KOPT-K1 (cell line): ENCODE measurements around the gene NKX3-2.

Source experiments
- H3K27ac ChIP-seq: fragments of 200-600 bp; sonication (generic); 2 replicates; pipeline ENCODE4 v1.5.1; 2016; ENCODE audit warnings: antibody characterized with exemption, mild to moderate bottlenecking, low read depth, low read length; ENCODE audit not compliant: poor library complexity, severe bottlenecking
- H3K36me3 ChIP-seq: fragments of 200-600 bp; sonication (generic); 2 replicates; pipeline ENCODE4 v1.5.1; 2017; ENCODE audit warnings: antibody characterized with exemption, mild to moderate bottlenecking, low read length, moderate library complexity; ENCODE audit not compliant: insufficient read depth
- H3K9me3 ChIP-seq: fragments of 200-600 bp; sonication (generic); 2 replicates; pipeline ENCODE4 v1.5.1; 2017; ENCODE audit warnings: antibody characterized with exemption, low read length, mild to moderate bottlenecking; ENCODE audit not compliant: insufficient read depth, poor library complexity, severe bottlenecking

NKX3-2 gene

GRCh38 chr4:13548984-13549546 is 4.8 kb upstream of the NKX3-2 start:
- H3K9me3 ChIP-seq = peaks cover 22% of the 10 kb centered on the region
- H3K27ac ChIP-seq = no peak overlapping the region
- no peaks in the 10 kb centered on the region for H3K36me3 ChIP-seq

DNA sequence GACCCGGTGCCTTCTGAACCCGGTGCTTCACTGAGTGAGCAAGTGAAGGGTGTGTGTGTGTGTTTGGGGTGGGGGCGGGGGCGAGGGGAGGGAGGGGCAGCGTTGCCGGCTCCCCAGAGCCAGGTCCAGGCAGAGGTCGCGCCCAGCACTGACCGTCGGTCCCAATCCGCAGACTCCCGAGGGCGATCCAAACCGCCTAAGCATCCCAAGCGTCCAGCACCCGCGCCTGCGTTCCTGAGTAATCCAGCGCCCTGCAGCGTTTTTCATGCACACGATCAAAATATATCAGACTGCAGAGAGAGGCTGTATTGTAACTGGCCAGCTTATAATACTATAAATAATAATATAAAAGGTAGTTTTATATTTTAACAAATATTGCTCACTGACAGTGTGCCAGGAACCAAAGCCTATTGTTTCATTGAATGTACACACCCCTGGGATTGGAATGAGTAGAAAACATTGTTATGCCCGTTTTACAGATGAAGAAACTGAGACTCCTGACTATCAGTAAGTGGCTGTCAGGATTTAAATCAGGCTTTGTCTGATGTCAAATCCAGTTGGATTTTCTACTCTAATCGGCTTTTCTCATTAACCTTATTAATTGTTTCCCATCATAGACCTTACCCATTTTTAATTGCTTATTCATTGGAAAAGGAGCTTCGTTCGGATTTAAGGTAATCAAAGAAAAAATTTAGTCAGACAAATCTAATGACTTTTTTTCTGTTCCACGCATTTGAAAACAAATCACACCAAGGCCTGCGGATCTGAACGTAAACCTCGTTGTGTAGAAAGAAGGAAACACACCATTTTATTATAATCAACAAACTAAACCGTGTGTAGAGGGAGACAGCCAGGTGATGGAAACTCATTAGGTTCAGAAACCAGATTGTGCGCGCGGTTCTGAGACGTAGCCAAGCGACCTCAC is 4.0 kb upstream of the NKX3-2 start:
- no peaks in the 10 kb centered on the region for H3K36me3 ChIP-seq
- H3K9me3 ChIP-seq = peaks cover 29% of the 10 kb centered on the region
- H3K27ac ChIP-seq = no peak overlapping the region

DNA sequence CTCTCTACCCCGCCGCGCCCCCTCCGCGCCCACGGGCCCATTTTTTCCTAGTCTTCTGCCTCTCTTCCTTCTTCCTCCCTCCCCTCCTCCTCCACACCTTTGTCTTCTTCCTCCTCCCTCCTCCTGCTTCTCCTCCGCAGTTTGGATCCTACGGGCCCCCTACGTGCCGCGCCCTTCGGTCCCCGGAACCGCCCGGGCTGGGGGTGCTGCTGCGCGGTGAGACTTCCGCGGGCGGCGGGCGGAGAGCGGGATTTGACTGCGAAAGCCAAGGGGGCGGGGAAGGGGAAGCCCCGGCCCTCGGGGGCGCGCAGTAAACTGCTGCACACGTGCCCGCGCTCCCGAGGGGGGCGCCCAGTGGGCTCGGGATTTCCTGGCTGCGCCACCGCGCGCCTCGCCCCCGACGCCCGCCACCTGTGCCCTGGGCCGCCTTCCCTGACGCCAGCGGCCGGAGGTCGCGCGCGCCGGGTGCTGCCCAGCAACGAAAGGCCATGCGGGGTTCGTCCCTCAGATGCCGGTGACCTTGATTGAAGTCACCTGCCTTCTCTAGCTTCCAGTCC is 3.3 kb upstream of the NKX3-2 start:
- Histone ChIP-seq H3K9me3 (peaks cover 37% of the 10 kb centered on the region), H3K27ac (peak overlapping the region; percentile 53), H3K36me3 (no peaks in the 10 kb centered on the region)

DNA sequence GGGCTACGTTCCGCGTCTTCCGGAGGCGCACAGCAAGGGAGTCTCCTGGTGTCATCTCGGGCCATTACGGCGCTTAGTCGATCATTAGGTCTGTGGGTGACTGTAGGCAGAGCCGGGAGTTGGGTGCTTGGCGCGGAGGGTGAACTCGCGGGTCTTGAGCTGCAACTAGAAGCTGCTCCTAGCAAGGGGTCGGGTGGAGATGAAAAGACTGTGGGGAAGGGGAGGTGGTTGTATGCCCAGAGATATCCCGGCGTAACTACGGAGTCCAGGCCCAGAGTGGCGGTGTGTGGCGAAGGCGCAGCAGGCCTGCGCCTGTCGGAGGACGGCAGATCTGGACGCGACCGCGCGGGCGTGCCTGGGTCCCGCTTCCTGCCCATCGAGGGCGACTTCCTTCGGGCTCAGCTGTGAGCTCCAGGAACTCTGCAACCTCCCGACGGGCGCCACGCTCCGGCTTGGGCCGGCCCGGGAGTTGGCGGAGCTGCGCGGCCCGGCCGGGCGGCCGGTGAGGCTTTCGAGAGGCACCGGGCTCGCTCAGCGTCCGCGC is 2.7 kb upstream of the NKX3-2 start:
- Histone ChIP-seq H3K36me3 (no peaks in the 10 kb centered on the region), H3K9me3 (peaks cover 42% of the 10 kb centered on the region), H3K27ac (peak overlapping the region; percentile 53)

GRCh38 chr4:13546142-13546940 is 2.0 kb upstream of the NKX3-2 start:
- H3K9me3 ChIP-seq = peaks cover 48% of the 10 kb centered on the region
- H3K27ac ChIP-seq = no peak overlapping the region
- no peaks in the 10 kb centered on the region for H3K36me3 ChIP-seq

DNA sequence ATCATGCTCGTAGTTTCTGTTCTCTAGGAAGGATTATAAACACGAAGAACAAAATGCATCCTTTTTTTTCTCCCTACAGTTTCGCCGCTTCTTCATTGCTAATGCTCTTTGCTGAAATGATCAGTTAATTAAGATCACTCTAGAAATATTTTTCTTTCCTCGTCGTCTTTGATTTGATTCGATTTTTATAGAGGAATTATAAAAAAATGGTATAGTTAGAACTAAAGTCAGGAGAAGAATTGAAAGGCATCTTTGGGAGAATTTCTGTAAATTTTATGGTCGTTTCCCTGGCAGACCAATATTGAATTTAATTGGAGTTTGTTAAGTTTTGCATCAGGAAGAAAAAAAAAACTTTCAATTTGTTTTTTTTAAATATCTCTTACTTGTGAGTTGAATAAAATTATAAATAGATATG is 1.1 kb upstream of the NKX3-2 start:
- H3K27ac ChIP-seq = no peak overlapping the region
- H3K9me3 ChIP-seq = peaks cover 56% of the 10 kb centered on the region

GRCh38 chr4:13544606-13545393 is 492 bp upstream of the NKX3-2 start:
- Histone ChIP-seq H3K27ac (no peak overlapping the region), H3K36me3 (no peaks in the 10 kb centered on the region), H3K9me3 (peaks cover 62% of the 10 kb centered on the region)

More for the DNA sequence above, 1.1 kb upstream of the NKX3-2 start:
- H3K36me3 ChIP-seq = no peaks in the 10 kb centered on the region

DNA sequence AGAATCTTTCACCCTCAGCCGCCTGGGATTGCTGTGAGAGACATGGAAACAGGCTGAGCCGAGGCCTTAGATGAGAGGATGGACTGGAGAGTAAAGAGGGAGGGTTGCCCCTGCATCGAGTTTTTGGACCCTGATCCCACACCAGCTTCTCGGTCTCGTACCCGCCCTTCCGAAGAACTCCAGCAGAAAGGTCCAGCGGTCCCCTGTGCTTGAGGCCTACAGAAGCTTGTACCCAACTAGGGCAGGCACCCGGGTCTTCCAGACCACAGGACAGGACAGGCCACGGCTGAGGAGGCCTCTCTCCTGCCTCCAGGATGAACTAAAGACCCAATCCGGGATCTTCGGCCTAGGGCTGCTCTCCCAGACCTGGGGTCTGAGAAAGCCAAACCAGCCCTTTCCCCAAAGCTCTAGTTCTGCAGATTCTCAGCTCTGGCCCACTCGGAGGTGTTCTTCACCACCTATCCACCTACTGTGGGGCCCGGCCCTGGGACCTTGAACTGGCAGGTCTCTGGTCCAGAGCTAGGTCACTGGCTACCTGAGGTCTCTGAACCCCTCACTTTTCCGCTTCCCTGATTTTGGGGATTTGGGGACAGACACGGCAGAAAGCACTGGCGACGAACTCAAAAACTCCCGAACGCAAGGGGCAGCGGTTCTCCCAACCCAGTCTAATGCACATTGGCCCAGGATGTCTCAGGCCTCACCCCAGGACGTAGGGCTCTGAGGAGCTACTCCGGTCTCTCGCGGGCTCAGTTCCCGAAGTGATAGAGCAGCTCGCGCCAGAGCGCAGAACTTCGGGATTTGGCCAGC is 1.1 kb downstream of the NKX3-2 start:
- Histone ChIP-seq H3K9me3 (peaks cover 74% of the 10 kb centered on the region), H3K36me3 (no peaks in the 10 kb centered on the region), H3K27ac (no peak overlapping the region)

DNA sequence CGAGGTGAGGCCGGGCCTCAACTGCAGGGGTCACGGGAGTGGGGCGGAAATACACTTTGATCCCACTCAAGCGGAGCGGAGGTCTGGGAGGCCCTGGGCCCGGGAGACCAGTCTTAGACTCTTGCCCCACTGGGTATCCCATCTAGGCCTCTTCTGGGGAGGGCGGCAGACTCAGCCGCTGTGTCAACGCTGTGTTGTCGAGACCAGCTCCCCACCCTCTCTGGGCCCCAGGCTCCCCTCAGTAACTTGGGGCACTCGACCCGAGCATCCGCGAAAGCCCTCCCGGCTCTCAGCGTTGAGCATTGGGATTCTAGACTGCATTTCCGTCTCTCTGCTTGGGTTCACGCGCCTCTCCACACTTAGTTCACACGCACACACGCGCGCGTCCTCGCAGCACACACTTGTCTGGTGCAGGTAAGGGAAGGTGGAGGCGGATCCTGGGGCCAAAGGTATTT is 1.7 kb downstream of the NKX3-2 start:
- H3K36me3 ChIP-seq = no peaks in the 10 kb centered on the region
- H3K9me3 ChIP-seq = peaks cover 74% of the 10 kb centered on the region
- no peak overlapping the region for H3K27ac ChIP-seq

DNA sequence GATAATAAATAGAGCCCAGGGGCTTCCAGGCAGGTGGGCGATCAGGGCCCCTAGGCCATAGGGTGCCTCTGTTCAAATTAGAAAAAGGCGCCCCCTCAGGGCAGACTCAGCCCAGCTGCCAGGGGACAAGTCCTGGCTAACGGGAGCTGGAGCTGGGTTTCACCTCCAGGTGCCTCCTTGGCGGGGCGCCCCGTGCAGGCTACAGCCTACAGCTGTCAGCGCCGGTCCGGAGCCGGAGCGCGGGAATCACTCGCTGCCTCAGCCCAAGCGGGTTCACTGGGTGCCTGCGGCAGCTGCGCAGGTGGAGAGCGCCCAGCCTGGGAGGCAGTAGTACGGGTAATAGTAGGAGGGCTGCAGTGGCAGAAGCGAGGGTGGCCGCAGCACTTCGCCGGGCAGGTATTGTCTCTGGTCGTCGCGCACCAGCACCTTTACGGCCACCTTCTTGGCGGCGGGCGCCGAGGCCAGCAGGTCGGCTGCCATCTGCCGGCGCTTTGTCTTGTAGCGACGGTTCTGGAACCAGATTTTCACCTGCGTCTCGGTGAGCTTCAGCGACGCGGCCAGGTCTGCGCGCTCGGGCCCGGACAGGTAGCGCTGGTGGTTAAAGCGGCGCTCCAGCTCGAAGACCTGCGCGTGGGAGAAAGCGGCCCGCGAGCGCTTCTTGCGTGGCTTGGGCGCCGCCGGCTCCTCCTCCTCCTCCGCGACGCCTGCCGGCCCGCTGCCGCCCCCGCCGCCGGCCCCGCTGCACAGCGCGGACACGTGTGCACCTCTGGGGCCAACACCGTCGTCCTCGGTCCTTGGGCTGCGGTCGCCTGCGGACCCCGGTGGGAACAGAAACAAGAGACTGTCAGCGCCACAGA is 2.4 kb downstream of the NKX3-2 start:
- Histone ChIP-seq H3K9me3 (peaks cover 80% of the 10 kb centered on the region), H3K36me3 (no peaks in the 10 kb centered on the region), H3K27ac (no peak overlapping the region)

DNA sequence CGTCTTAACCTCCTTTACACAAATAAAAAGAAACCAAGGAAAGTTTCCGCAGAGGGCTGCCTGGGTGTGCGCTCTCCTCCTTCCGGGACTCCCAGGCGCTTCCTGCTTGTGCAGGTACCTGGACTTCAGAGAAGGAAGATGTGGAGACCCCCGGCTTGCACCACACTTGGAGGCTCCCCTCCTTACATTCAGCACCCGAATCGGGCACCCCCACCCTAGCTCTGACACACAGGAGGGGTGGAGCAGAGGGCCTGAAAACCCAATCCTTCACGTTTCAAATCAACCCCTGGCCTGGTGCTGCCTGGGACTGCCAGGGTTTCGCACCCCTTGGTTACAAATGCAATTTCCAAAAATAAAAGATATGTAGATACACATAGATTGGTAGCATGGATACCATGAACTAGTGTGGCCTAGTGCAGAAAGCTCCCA is 3.1 kb downstream of the NKX3-2 start:
- H3K9me3 ChIP-seq = peaks cover 80% of the 10 kb centered on the region
- no peak overlapping the region for H3K27ac ChIP-seq
- H3K36me3 ChIP-seq = no peaks in the 10 kb centered on the region

GRCh38 chr4:13540446-13541175 is 3.7 kb downstream of the NKX3-2 start:
- Histone ChIP-seq H3K9me3 (peaks cover 84% of the 10 kb centered on the region), H3K36me3 (no peaks in the 10 kb centered on the region), H3K27ac (no peak overlapping the region)
